Activated T-cell treated with anti-CD3 and anti-CD28 coated beads, Interleukin-2, amount 50 U/mL, for 48 hours (primary cell): Measurements from ENCODE around the gene PSD4.
A peak's percentile ranks its signal among the peaks of the same experiment; 100 is the strongest.

ENCODE experiments used
- DNase-seq, 2 experiments: peaks; one replicate each; pipeline ENCODE4 v3.0.0-alpha.2; 2020

Gene PSD4

DNA sequence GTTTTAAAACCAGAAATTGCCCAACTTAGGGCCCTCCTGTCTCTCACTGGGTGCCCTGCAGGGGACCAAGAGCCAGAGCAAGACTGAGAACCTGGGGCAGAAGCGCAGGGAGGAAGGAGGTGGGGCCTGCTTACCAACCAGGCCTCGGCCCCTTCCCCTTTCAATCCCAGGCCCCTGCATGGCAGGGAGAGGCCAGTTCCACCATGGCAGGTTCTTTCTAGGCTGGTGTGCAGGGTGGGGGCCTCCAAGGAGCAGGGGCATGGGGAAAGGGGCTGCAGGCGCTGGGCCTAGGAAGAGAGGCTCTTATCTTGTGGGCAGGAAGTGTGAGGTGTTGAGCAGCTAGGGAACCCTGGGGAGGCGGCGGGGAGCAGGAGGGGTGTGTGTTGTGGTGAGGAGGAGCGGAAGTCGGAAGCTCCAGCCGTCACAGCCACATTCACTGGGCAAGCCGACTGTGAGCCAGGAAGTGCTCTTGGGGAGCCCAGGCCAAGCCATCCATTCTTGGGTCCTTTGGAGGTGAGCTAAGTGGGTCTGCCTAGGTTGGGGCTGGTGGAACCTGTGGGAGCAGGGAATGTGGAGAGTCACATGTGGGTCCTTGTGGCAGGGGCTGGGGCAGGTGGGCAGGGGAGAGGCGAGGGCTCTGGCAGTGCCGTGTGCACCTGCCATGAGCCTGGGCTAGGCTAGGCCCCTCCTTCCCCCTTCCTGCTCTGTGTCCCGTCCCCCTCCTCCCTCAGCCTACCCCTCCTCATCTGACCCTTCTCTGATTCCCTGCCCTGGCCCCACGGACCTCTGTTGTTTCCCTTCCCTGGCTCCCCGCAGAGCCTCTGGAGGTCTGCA lies at the start of gene PSD4:
TSS of gene PSD4 (plus strand) at position 430 of the 834 bp plus-strand sequence. CDS start 8,486 bp downstream, outside the sequence.
- peak; percentile 90 to 92 for DNase-seq

DNA sequence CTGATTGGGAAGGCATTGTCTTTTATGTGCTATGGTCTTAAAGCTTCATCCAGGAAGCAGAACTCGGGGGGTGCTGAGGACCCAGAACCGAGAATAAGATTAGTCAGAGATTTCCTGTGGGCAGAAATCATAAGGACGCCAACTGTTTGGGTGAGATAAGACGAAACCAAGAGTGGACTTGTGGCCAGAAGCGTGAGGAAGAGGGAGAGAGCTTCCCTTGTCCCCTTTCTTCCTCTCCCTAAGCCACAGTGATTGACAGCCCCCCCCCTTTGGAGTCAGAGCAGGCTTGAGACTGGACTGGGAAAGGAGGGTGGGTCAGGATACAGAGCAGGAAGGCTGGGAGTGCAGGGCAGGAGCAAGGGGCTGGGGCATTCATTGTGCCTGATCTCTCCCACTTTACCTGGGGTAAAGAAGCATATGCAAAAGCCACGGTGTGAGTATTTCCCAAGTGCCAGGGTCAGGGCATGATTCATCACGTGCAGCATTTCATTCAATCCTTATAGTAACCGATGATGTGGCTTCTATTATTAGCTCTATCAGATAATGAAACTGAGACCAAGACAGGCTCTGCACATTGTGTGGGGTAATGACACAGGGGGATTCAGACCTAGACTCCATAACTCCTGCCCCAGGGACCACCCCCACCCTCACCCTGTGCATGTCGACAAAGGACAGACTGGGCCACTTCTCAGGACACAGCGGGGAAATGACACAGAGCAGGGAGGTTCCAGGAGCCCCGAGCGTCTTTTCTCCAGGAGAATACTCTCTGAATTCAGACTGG lies 49.4 kb upstream of the PSD4 start:
- DNase-seq, result peak in 1 of 2 experiments; percentile 36

DNA sequence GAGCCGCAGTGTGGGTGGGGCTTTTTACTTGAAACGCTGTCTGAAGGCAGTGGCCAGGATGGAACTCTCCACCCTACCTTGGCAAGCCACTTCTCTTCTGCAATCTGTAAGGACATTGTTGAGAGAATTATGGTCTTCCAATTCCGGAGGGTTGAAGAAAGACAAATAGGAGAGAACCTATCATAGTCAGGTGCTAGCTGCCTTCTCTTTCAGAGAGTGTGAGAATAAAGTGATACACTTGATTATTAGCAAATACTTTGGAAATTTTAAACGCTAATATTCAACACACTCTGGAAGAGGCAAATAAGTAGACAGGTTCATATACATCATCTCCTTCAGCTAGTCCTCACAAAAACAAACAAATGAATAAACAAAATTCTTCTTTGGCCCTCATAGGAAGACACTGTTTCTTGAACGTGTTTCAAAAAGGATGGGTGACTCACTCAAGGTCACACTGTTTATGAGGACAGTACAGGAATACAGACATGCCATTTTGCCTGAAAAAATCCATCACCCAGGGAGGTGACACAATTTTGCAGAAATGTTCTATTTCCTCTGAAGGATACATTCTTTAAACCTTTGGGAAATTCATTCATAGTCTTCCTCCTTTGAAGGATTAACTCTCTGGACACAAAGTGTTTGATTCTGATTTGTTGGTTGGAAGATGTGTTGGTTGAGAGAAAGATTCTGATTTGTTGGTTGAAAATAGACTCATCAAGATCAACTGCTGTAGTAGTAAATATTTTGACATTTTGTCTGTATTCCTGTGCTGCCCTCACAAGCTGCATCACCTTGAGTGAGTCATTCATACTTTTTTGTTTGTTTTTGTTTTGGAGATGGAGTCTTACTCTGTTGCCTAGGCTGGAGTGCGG lies 48.6 kb upstream of the PSD4 start:
- no peak for DNase-seq

DNA sequence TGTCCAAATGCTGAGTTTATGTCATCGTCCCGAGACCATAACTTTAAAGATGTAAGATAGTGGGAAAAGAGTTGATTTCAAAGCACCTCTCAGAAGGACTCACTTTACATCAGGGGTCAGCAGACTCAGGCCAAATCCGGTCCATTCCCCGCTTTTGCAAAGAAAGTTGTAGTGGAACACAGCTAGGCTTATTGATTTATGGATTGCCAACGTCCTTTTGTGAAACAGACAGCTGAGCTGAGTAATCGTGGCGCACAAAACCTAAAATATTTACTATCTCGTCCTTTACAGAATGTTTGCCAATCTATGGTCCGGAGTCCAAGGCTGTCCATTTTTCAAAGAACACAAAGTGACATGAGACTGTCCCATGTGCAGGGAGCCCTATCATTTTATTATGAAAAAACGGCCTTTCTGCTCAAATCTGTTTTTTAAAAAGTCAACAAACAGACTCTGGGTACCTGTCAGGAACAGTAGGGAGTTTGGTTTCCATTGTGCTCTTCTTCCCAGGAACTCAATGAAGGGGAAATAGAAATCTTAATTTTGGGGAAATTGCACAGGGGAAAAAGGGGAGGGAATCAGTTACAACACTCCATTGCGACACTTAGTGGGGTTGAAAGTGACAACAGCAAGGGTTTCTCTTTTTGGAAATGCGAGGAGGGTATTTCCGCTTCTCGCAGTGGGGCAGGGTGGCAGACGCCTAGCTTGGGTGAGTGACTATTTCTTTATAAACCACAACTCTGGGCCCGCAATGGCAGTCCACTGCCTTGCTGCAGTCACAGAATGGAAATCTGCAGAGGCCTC lies 46.7 kb upstream of the PSD4 start, which contains the start of gene IL1RN:
TSS of gene IL1RN (plus strand) at position 754 of the 801 bp plus-strand sequence. CDS start at position 781, 27 bp downstream.
- no peak for DNase-seq

DNA sequence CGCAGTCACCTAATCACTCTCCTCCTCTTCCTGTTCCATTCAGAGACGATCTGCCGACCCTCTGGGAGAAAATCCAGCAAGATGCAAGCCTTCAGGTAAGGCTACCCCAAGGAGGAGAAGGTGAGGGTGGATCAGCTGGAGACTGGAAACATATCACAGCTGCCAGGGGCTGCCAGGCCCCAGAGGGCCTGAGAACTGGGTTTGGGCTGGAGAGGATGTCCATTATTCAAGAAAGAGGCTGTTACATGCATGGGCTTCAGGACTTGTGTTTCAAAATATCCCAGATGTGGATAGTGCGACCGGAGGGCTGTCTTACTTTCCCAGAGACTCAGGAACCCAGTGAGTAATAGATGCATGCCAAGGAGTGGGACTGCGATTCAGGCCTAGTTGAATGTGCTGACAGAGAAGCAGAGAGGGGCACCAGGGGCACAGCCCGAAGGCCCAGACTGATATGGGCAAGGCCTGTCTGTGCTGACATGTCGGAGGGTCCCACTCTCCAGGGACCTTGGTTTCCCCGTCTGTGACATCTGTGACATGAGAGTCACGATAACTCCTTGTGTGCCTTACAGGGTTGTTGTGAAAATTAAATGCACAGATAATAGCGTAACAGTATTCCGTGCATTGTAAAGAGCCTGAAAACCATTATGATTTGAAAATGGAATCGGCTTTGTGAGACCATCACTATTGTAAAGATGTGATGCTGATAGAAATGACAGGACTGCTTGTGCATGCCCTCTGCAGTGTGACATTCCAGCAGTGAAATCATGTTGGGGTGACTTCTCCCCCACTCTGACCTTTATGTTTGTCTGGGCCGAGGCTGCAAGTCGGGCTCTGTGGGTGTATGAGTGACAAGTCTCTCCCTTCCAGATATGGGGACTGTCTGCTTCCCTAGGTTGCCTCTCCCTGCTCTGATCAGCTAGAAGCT lies 45.9 kb upstream of the PSD4 start:
- no peak for DNase-seq

DNA sequence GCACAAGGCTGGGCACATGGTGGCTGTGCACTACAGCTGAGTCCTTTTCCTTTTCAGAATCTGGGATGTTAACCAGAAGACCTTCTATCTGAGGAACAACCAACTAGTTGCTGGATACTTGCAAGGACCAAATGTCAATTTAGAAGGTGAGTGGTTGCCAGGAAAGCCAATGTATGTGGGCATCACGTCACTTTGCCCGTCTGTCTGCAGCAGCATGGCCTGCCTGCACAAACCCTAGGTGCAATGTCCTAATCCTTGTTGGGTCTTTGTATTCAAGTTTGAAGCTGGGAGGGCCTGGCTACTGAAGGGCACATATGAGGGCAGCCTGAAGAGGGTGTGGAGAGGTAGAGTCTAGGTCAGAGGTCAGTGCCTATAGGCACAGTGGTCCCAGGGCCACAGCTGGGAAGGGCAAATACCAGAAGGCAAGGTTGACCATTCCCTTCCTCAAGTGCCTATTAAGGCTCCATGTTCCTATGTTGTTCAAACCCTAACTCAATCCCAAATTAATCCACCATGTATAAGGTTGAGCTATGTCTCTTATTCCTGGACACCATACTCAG lies 44.2 kb upstream of the PSD4 start:
- DNase-seq, result no peak

DNA sequence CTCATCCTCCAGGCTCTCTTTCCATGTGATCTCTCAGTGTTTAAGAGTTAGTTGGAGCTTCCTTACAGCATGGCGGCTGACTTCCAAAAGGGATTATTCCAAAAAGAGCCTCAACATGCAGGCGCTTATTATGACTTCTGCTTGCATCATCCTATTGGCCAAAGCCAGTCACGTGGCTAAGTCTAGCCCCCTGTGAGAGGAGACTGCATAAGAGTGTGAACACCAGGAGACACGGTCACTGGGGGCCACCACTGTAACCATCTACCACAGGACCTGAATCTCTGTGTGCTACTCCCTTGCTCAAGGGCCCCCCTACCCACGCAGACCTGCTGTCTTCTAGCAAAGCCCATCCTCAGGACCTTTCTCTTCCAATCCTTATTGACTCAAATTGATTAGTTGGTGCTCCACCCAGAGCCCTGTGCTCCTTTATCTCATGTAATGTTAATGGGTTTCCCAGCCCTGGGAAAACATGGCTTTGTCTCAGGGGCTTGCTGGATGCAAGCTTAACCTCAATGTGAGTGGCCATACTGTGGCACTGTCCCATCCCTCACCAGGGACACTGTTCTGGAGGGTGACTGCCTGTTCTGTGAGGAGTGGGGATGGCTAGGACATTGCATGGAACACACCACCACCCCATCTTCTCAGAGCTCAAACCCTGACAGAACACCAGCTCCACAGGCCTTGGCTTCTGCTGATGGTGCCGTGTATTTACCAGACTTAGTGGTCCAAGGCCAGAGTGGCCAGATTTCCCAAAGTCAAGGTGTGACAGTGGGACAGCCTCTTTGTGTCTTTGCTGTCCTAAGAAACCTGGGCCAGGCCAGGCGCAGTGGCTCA lies 42.2 kb upstream of the PSD4 start:
- no peak for DNase-seq

DNA sequence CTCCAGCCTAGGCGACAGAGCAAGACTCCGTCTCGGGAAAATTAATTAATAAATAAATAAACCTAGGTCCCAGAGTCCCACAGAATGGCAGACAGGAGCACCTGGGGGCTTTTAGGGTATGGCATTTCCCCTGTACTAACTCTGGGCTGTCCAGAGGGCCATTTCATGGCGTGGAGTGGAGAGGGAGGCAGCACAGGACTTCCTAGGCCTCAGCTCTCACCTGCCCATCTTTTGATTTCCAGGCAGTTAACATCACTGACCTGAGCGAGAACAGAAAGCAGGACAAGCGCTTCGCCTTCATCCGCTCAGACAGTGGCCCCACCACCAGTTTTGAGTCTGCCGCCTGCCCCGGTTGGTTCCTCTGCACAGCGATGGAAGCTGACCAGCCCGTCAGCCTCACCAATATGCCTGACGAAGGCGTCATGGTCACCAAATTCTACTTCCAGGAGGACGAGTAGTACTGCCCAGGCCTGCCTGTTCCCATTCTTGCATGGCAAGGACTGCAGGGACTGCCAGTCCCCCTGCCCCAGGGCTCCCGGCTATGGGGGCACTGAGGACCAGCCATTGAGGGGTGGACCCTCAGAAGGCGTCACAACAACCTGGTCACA lies 41.3 kb upstream of the PSD4 start:
- no peak for DNase-seq

GRCh38 chr2:113133704-113134598 lies 39.8 kb upstream of the PSD4 start:
- DNase-seq, result peak in 1 of 2 experiments; percentile 25

DNA sequence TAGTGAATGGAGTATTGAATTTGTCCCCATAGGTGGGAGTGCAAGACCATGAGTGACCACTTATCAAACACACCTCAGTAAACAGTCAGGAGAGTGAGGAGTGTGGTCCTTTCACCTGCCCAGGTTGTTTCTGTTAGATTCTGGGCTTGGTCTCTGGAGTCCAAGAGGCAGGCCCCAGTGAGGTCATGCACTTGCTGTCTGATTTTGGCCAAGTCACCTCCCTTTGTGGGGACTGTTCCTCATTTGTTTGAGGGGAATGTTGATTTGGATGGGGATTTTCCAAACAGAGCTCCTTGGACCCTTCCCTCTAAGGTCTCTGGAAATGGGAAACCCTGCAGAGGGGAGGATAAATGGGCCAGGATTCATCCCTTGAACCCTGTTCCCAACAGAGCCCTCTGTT lies 39.1 kb upstream of the PSD4 start:
- DNase-seq, result peak in 1 of 2 experiments; percentile 4

DNA sequence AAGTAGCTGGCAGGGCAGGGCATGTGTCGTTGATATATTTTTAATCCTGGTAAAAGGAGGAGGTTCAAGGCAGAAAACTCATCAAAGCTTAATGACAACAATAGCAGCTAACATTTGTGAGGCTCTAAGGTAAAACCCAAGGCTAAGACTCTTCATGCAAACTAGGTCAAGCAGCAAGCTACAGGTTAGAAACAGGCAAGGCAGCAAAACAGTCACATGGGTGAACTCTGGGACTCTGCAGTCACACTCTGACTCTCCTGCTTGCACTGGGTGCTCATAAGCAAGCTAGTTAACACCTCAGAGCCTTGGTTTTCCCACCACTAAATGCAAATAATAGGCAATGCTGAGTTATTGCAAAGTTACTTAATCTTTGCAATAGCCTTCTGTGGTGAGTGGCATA lies 38.5 kb upstream of the PSD4 start:
- DNase-seq, result no peak

GRCh38 chr2:113136828-113137775 lies 36.7 kb upstream of the PSD4 start:
- DNase-seq, result peak; percentile 47 to 52

DNA sequence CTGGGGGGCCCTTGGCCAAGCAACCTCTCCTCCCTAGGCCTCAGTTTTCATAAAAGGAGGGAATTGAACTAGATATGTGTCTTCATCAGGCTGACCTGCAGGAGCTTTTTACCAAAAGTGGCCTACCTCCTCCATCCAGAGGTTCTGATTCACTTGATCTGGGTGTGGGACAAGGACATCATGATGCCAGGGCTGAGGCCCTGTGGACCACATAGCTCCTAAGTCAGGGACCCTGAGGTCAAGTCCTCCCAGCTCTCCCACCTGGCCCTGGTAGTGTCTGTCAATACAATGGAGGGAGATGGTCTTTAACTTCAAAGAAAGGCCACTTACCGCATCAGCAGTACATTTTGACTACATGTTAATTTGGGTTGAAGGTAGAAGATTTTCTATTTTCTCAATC lies 35.9 kb upstream of the PSD4 start:
- DNase-seq, result no peak

- DNase-seq, result peak; percentile 45 to 50
These were observed 35.1 kb upstream of the PSD4 start for GRCh38 chr2:113138428-113139322.

- DNase-seq, result no peak
These were observed 32.3 kb upstream of the PSD4 start for GRCh38 chr2:113141451-113141850.

- no peak for DNase-seq
These were observed 31.5 kb upstream of the PSD4 start for GRCh38 chr2:113142290-113142689.
